Epithelial cell of proximal tubule (primary cell): ENCODE measurements around the gene USP32. TPM values are rescaled to one million over a fixed set of nuclear protein-coding genes. Genes with fewer than 3 reads are reported as not detected.
"Not testable (repeated sequence)": the region's sequence is repeated elsewhere in the genome, so short reads cannot be mapped to it uniquely, and the experiment has no call there.

ENCODE experiments used
- DNase-seq: peaks from one replicate; pipeline ENCODE4 v3.0.0-alpha.2; 2011; ENCODE audit warnings: low read depth
- H3K4me3 ChIP-seq: 2 replicates; pipeline ENCODE4 v1.5.1; 2011; ENCODE audit warnings: low read depth, mild to moderate bottlenecking, low read length
- total RNA-seq: library from RNA; depleted of rRNA; stranded (reverse); fragments of >200 nt; gene quantifications from 2 replicates; pipeline ENCODE4 v1.2.3, GENCODE V29; 2015
- TF ChIP-seq, protein P1 (sequence below): conservative IDR thresholded peaks from 2 replicates; pipeline ENCODE4 v1.5.1; 2012; ENCODE audit warnings: low read depth, mild to moderate bottlenecking, low read length

USP32 gene
- total RNA-seq, 1 donor from 2014 or later = 18.7 TPM

- not testable (repeated sequence) for H3K4me3 ChIP-seq
These were observed 215.2 kb downstream of the USP32 start for GRCh38 chr17:60176763-60177162.

DNA sequence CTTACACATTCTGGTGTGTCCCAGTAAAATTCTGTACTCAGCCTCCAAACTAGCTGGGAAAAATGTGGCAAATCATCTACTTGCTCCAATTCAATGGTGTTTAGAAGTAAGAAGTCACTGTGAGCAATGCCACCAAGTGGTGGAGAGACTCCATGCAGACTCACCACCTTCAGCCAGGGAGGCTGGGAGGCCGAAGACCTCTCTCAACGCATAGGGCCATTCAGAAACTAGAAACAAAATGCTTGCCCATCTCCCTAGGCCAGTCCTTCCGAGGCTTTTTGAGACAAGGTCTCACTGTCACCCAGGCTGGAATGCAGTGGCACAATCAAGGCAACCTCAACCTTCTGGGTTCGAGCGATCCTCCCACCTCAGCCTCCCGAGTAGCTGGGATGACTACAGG lies 217.2 kb downstream of the USP32 start:
- DNase-seq, H3K4me3 ChIP-seq: not testable (repeated sequence)
- TF ChIP-seq, protein P1, sequence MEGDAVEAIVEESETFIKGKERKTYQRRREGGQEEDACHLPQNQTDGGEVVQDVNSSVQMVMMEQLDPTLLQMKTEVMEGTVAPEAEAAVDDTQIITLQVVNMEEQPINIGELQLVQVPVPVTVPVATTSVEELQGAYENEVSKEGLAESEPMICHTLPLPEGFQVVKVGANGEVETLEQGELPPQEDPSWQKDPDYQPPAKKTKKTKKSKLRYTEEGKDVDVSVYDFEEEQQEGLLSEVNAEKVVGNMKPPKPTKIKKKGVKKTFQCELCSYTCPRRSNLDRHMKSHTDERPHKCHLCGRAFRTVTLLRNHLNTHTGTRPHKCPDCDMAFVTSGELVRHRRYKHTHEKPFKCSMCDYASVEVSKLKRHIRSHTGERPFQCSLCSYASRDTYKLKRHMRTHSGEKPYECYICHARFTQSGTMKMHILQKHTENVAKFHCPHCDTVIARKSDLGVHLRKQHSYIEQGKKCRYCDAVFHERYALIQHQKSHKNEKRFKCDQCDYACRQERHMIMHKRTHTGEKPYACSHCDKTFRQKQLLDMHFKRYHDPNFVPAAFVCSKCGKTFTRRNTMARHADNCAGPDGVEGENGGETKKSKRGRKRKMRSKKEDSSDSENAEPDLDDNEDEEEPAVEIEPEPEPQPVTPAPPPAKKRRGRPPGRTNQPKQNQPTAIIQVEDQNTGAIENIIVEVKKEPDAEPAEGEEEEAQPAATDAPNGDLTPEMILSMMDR = peak; percentile 62

More at GRCh38 chr17:60176763-60177162, 215.2 kb downstream of the USP32 start:
- DNase-seq = not testable (repeated sequence)

GRCh38 chr17:60174035-60174434 lies 217.9 kb downstream of the USP32 start:
- DNase-seq = no peak
- TF ChIP-seq, protein P1 = no peak

GRCh38 chr17:60173304-60173819 lies 218.6 kb downstream of the USP32 start:
- peak; percentile 51 for DNase-seq
- no peak overlapping the region for H3K4me3 ChIP-seq
- TF ChIP-seq, protein P1 = no peak

More at GRCh38 chr17:60174035-60174434, 217.9 kb downstream of the USP32 start:
- no peak overlapping the region for H3K4me3 ChIP-seq

DNA sequence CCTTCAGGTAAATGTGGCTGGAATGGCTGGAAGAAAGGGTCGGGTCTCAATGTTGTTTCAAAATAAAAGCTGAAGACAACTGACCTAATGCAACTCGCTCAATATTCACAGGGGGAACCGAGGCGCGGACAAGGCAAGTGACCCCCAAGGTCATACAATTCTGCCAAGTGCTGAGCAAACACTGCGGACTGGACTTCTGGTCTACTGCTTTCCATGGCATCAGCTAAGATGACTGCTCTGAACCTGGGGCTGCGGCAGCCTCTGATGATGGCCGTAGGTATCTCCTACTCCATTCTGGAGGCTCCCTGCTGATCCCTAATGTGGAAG lies 220.2 kb downstream of the USP32 start:
- TF ChIP-seq, protein P1 = no peak
- H3K4me3 ChIP-seq = no peak overlapping the region
- no peak for DNase-seq

DNA sequence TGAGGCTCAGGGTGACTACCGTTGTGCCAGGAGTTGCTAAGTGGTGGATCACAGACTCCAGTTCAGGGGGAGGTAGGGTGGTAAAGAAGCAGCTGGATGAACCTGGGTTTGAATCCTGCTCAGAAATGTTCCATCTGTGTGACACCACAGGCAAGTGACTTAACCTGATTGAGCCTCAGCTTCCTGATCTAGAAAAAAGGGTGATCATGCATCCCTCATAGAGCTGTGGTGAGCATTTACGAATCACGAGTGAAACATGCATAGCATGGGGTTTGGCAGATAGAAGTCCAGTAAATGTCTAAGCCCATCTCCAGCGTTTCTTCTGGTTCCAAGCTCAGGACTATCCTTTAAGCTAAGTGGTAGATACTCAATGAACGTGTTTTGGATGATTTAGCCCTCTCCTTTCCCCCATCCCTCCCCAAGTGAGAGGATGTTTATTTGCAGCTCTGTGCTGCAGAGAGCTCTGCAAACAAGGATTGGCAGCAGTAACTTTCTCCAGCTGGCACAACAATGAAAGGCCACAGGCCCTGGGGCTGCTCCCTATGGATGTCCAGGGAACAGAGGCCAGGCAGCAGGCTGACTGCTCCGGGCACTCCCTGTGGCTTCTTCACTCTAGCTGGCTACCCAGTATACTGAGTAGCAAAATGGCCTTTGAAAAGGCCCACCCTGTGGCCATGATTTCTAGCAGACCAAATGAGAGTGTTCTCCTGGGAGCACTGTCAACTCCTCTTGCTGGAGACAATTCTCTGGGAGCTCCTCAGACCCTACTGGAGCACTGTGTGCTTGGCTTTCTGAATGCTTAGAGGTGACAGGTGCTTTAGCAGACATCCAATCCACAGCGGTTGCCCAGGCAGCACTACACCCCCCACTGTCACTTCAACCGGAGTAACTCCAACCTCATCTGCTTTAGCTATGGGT lies 220.8 kb downstream of the USP32 start:
- TF ChIP-seq, protein P1 = no peak
- no peak for DNase-seq
- no peak overlapping the region for H3K4me3 ChIP-seq

GRCh38 chr17:60169921-60170817 lies 221.8 kb downstream of the USP32 start:
- no peak for DNase-seq
- H3K4me3 ChIP-seq = no peak overlapping the region
- TF ChIP-seq, protein P1 = no peak
